HepG2 (cell line): ENCODE results near the gene SAC3D1. TPM values are rescaled to one million over a fixed set of nuclear protein-coding genes. Genes with fewer than 3 reads are reported as not detected.

ENCODE experiments used
- AFF4 ChIP-seq: sonication (generic); formaldehyde crosslinking; IDR thresholded peaks from 2 replicates; pipeline ENCODE4 v1.4.0; 2020; ENCODE audit warnings: missing genetic modification reagents
- CSRNP1 ChIP-seq: sonication (generic); formaldehyde crosslinking; IDR thresholded peaks from 2 replicates; pipeline ENCODE4 v1.8.1; 2023; ENCODE audit warnings: mild to moderate bottlenecking, missing genetic modification reagents
- ELF1 ChIP-seq: sonication (generic); formaldehyde crosslinking; IDR thresholded peaks from 2 replicates; pipeline ENCODE4 v1.4.0; 2020; ENCODE audit warnings: missing genetic modification reagents
- EP300 ChIP-seq, 3 experiments: sonication (generic) in 1 of 3; formaldehyde crosslinking in 1 of 3; IDR thresholded peaks; 2 replicates each; pipeline versions ENCODE4 v1.5.1 to v1.6.1; 2011 to 2020; ENCODE audit warnings: low read depth in 2 of 3, low read length in 2 of 3, borderline replicate concordance in 1 of 3, improper control_type of control experiment in 1 of 3, mild to moderate bottlenecking in 1 of 3, missing genetic modification reagents in 1 of 3, moderate library complexity in 1 of 3
- HINFP ChIP-seq: sonication (generic); formaldehyde crosslinking; IDR thresholded peaks from 2 replicates; pipeline ENCODE4 v1.4.0; 2020; ENCODE audit warnings: low read depth, mild to moderate bottlenecking, missing genetic modification reagents
- KDM4B ChIP-seq: sonication (generic); formaldehyde crosslinking; IDR thresholded peaks from 2 replicates; pipeline ENCODE4 v1.4.0; 2020; ENCODE audit warnings: missing genetic modification reagents
- NR2F1 ChIP-seq, 2 experiments: fragments of 450-650 bp in 1 of 2; formaldehyde crosslinking in 1 of 2; IDR thresholded peaks; 2 replicates each; pipeline versions ENCODE4 v1.5.0 to v1.6.1; 2016 to 2020; ENCODE audit warnings: mild to moderate bottlenecking in 1 of 2, missing compliant biosample characterization in 1 of 2, missing genetic modification reagents in 1 of 2, moderate library complexity in 1 of 2
- PITX1 ChIP-seq: sonication (generic); formaldehyde crosslinking; IDR thresholded peaks from 2 replicates; pipeline ENCODE4 v1.5.1; 2020; ENCODE audit warnings: mild to moderate bottlenecking, missing genetic modification reagents
- POLR2G ChIP-seq: fragments of 200-400 bp; formaldehyde crosslinking; IDR thresholded peaks from 2 replicates; pipeline ENCODE4 v1.6.1; 2018; ENCODE audit warnings: mild to moderate bottlenecking, low read depth, low read length, moderate library complexity
- RFXAP ChIP-seq: sonication (generic); formaldehyde crosslinking; IDR thresholded peaks from 2 replicates; pipeline ENCODE4 v1.4.0; 2020; ENCODE audit warnings: missing genetic modification reagents, borderline replicate concordance
- SAP130 ChIP-seq: IDR thresholded peaks from 2 replicates; pipeline ENCODE4 v1.6.1; 2016; ENCODE audit warnings: low read depth
- TFAP4 ChIP-seq: sonication (generic); IDR thresholded peaks from 2 replicates; pipeline ENCODE4 v1.6.1; 2016; ENCODE audit warnings: low read depth, borderline replicate concordance
- ZBTB7A ChIP-seq: sonication (generic); formaldehyde crosslinking; IDR thresholded peaks from 2 replicates; pipeline ENCODE4 v1.8.0; 2022; ENCODE audit warnings: mild to moderate bottlenecking, missing genetic modification reagents
- ZNF563 ChIP-seq: sonication (generic); formaldehyde crosslinking; IDR thresholded peaks from 2 replicates; pipeline ENCODE4 v1.8.0; 2022; ENCODE audit warnings: mild to moderate bottlenecking, moderate library complexity, missing genetic modification reagents
- polyA plus RNA-seq, 8 experiments: library from polyadenylated mRNA; depleted of rRNA in 3 of 8; stranded (reverse) in 7 of 8; unstranded in 1 of 8; fragments of >200 nt; fragmentation: Illumina TruSeq in 4 of 8; extraction: Trizol in 4 of 8; gene quantifications; 2 replicates each; pipeline versions ENCODE4 v1.2.1 to v1.2.3, GENCODE V29; 2011 to 2016; ENCODE audit warnings: low read depth in 4 of 8, missing spikeins in 1 of 8, mixed read lengths in 1 of 8; ENCODE audit not compliant: insufficient read depth in 1 of 8
- total RNA-seq, 5 experiments: library from RNA; depleted of rRNA; stranded (reverse); fragments of >200 nt; fragmentation: Illumina TruSeq; extraction: Trizol; gene quantifications; 2 replicates each; pipeline ENCODE4 v1.2.3, GENCODE V29; 2016; ENCODE audit warnings: low read depth in 1 of 5

The SAC3D1 gene
- total and polyA plus RNA-seq, 2 of the 13 experiments (the other 11 are each of a cell fraction or from before 2014, with no cell fraction given): 7.4 to 36.3 TPM

- TF ChIP-seq KDM4B: no peak
- peak in 1 of 2 experiments; percentile 24; a peak in 1 of 4 replicates for TF ChIP-seq EP300 (IDR thresholded peaks at IDR 0.05; ENCODE audit: low read depth in 2 of 2, low read length in 2 of 2)
- TF ChIP-seq EP300 (CRISPR knock-in tag; IDR thresholded peaks at IDR 0.05; ENCODE audit: borderline replicate concordance): no peak; the same call in 1 of the 2 replicates
- TF ChIP-seq CSRNP1 (CRISPR knock-in tag): no peak
- no peak for TF ChIP-seq ELF1 (CRISPR knock-in tag)
- TF ChIP-seq RFXAP (CRISPR knock-in tag): peak; percentile 7; the same call in 1 of the 2 replicates
- peak; percentile 95 for TF ChIP-seq TFAP4
- TF ChIP-seq ZBTB7A: peak; percentile 40; the same call in 1 of the 2 replicates
- TF ChIP-seq ZNF563 (CRISPR knock-in tag): 0 out of 2 replicates have a peak, but pooled peaks have one; percentile 4
- 0 out of 2 replicates have a peak, but pooled peaks have one; percentile 48 for TF ChIP-seq HINFP (CRISPR knock-in tag)
- no peak for TF ChIP-seq AFF4 (CRISPR knock-in tag)
- TF ChIP-seq PITX1 (CRISPR knock-in tag): peak; percentile 18; the same call in 1 of the 2 replicates
- TF ChIP-seq POLR2G: peak; percentile 39; the same call in 1 of the 2 replicates
- TF ChIP-seq SAP130 (CRISPR knock-in tag): peak; percentile 69
- peak in 1 of 2 experiments; percentile 54; a peak in 1 of 4 replicates for TF ChIP-seq NR2F1 (CRISPR knock-in tag; IDR thresholded peaks at IDR 0.05)
These were observed 17.5 kb downstream of the SAC3D1 start, which contains the start of gene NAALADL1 (continued) for GRCh38 chr11:65058419-65059054.
